H1 (cell line): Measurements from ENCODE around the gene CDH26. TPM values are rescaled to one million over a fixed set of nuclear protein-coding genes. Genes with fewer than 3 reads are reported as not detected.

Experiments
- ASH2L ChIP-seq: fragments of 200-600, 300-600 bp; sonication (generic); IDR thresholded peaks from one replicate; pipeline ENCODE4 v1.7.1; 2017; ENCODE audit warnings: low read length
- CEBPB ChIP-seq: IDR thresholded peaks from 2 replicates; pipeline ENCODE4 v1.6.1; 2012; ENCODE audit warnings: low read depth, low read length
- GTF2F1 ChIP-seq: IDR thresholded peaks from 2 replicates; pipeline ENCODE4 v1.6.1; 2012; ENCODE audit warnings: low read depth, low read length, improper control_type of control experiment, borderline replicate concordance
- HDAC2 ChIP-seq, 2 experiments: fragments of 300-600 bp in 1 of 2; sonication (generic) in 1 of 2; IDR thresholded peaks; 2 replicates each; pipeline ENCODE4 v1.6.1; 2011 to 2012; ENCODE audit warnings: low read depth in 2 of 2, low read length in 2 of 2, mild to moderate bottlenecking in 2 of 2, moderate library complexity in 2 of 2, borderline replicate concordance in 1 of 2, inconsistent platforms in 1 of 2
- JUN ChIP-seq: IDR thresholded peaks from 2 replicates; pipeline ENCODE4 v1.6.1; 2011; ENCODE audit warnings: low read depth, mild to moderate bottlenecking, improper control_type of control experiment, low read length
- SUZ12 ChIP-seq: fragments of 200-600 bp; sonication (generic); IDR thresholded peaks from 2 replicates; pipeline ENCODE4 v1.6.1; 2012; ENCODE audit warnings: mild to moderate bottlenecking, inconsistent platforms, low read length, moderate library complexity, mixed read lengths
- TAF7 ChIP-seq: optimal IDR thresholded peaks from 2 replicates; pipeline ENCODE3; 2011; ENCODE audit warnings: low read depth, mild to moderate bottlenecking, inconsistent platforms, low read length, moderate library complexity, borderline replicate concordance
- polyA plus RNA-seq, 7 experiments: library from polyadenylated mRNA; depleted of rRNA in 3 of 7; stranded (reverse) in 5 of 7; unstranded in 2 of 7; fragments of >200 nt in 5 of 7; fragments of 200-250 nt in 2 of 7; gene quantifications; 1 replicate in 5 of 7; 2 replicates in 1 of 7; 4 replicates in 1 of 7; pipeline versions ENCODE4 v1.2.1 to v1.2.3, GENCODE V29; 2011 to 2013; ENCODE audit warnings: missing spikeins in 2 of 7, mixed read lengths in 2 of 7
- total RNA-seq: library from RNA; stranded (reverse); fragmentation: NEBNext Ultra II Directional; extraction: Animal tissue kit (Norgen Biotek cat#: 25700); gene quantifications from 2 replicates; pipeline ENCODE4 v1.2.1, GENCODE V29; 2021
- TF ChIP-seq, protein P1 (sequence below): IDR thresholded peaks from 2 replicates; pipeline ENCODE4 v1.6.1; 2012; ENCODE audit warnings: inconsistent platforms

Gene CDH26
- total and polyA plus RNA-seq, 2 of the 8 experiments (the other 6 are each of a cell fraction or from before 2014, with no cell fraction given), result 1.5 to 1.7 TPM

DNA sequence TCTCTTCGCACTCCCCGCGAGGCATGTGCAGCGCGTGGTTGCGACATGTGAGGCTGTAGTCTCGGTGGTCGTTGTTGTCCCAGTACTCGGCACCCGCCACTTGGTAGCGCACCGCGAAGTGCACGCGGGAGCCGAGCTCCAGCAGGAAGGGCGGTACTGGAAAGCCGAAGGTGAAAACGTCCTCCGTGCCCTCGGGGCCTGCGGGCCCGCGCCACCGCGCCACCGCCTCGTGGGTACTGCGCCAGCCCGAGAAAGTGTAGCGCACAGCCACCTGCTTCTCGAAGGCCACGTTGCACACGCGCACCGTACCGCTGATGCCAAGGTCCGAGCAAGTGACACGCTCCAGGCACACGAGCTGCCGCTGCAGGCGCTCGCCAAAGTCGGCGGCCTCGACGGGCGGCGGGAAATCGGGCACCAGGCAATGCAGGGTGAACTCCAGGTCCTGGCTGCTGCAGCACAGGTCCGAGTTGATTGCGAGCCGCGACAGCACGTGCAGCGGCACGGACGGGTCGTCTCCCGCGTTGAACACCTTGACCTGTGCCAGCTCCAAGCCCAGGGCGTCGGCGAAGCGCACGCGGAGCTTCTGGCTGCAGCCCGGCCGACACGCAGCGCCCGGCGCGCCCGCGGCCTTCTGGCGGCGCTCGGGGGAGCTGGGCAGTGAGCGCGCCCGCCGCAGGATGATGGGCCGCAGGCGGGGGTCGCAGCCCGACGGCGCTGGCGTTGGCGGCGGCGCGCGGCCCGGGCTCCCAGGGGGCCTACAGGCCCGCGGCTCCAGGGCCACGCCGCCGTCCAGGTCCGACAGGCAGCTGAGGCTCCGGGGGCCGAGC is 19.0 kb upstream of the CDH26 start (continued):
- peak in 1 of 2 experiments; percentile 75; a peak in 1 of 4 replicates for TF ChIP-seq HDAC2 (IDR thresholded peaks at IDR 0.05; ENCODE audit: borderline replicate concordance in 1 of 2, low read depth in 2 of 2, low read length in 2 of 2)
- TF ChIP-seq ASH2L, result no peak
- no peak for TF ChIP-seq CEBPB
- no peak for TF ChIP-seq JUN
- TF ChIP-seq, protein P1, sequence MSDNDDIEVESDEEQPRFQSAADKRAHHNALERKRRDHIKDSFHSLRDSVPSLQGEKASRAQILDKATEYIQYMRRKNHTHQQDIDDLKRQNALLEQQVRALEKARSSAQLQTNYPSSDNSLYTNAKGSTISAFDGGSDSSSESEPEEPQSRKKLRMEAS, result peak; percentile 98
- peak; percentile 31; the same call in 1 of the 2 replicates for TF ChIP-seq GTF2F1
- no peak for TF ChIP-seq SUZ12
- TF ChIP-seq TAF7, result no peak
